GM12892 (cell line): Measurements from ENCODE around the gene ID2.

Source experiments
- POLR2A ChIP-seq: IDR thresholded peaks from 2 replicates; pipeline ENCODE4 v1.6.1; 2011; ENCODE audit warnings: low read depth, low read length, control low read depth
- POLR2AphosphoS5 ChIP-seq: IDR thresholded peaks from 2 replicates; pipeline ENCODE4 v1.6.1; 2011; ENCODE audit warnings: low read depth, low read length, control low read depth
- TAF1 ChIP-seq: IDR thresholded peaks from 2 replicates; pipeline ENCODE4 v1.6.1; 2011; ENCODE audit warnings: low read depth, mild to moderate bottlenecking, control low read depth, low read length, borderline replicate concordance

- TF ChIP-seq POLR2A (no peak), TAF1 (no peak), POLR2AphosphoS5 (no peak)
Observed at GRCh38 chr2:8640498-8640897, 41.4 kb upstream of the ID2 start.
